Measurements from ENCODE around the gene GTSF1L.
A peak's percentile ranks its signal among the peaks of the same experiment; 100 is the strongest.

The GTSF1L gene

GRCh38 chr20:43746344-43747137 is 19.7 kb upstream of the GTSF1L start:
- no peak for DNase-seq (ENCODE audit: low read depth in 3 of 3, low spot score in 1 of 3)

- DNase-seq (ENCODE audit: low read depth in 3 of 3, low spot score in 1 of 3), result no peak
Observed at GRCh38 chr20:43744966-43745730, 18.3 kb upstream of the GTSF1L start.

GRCh38 chr20:43744151-43744611 is 17.4 kb upstream of the GTSF1L start:
- DNase-seq (ENCODE audit: low read depth in 3 of 3, low spot score in 1 of 3), result no peak

- DNase-seq (ENCODE audit: low read depth in 3 of 3, low spot score in 1 of 3), result no peak
Observed at GRCh38 chr20:43740642-43741041, 13.8 kb upstream of the GTSF1L start.

- DNase-seq (ENCODE audit: low read depth in 3 of 3, low spot score in 1 of 3), result no peak
Observed at GRCh38 chr20:43739148-43739749, 12.4 kb upstream of the GTSF1L start.

- DNase-seq (ENCODE audit: low read depth in 3 of 3, low spot score in 1 of 3), result no peak
Observed at GRCh38 chr20:43737925-43738324, 11.1 kb upstream of the GTSF1L start.

- no peak for DNase-seq (ENCODE audit: low read depth in 3 of 3, low spot score in 1 of 3)
Observed at GRCh38 chr20:43736588-43737158, 9.9 kb upstream of the GTSF1L start.

- DNase-seq (ENCODE audit: low read depth in 3 of 3, low spot score in 1 of 3), result no peak
Observed at GRCh38 chr20:43731927-43732326, 5.1 kb upstream of the GTSF1L start.

- DNase-seq (ENCODE audit: low read depth in 3 of 3, low spot score in 1 of 3), result no peak
Observed at GRCh38 chr20:43731469-43731868, 4.7 kb upstream of the GTSF1L start.

- DNase-seq (ENCODE audit: low read depth in 3 of 3, low spot score in 1 of 3), result no peak
Observed at GRCh38 chr20:43728686-43729255, 2.0 kb upstream of the GTSF1L start.

GRCh38 chr20:43727980-43728590 is 1.3 kb upstream of the GTSF1L start:
- no peak for DNase-seq (ENCODE audit: low read depth in 3 of 3, low spot score in 1 of 3)

GRCh38 chr20:43726333-43726732 is 469 bp downstream of the GTSF1L start:
- DNase-seq (ENCODE audit: low read depth in 3 of 3, low spot score in 1 of 3), result no peak

GRCh38 chr20:43725666-43726065 is 1.1 kb downstream of the GTSF1L start:
- DNase-seq (ENCODE audit: low read depth in 3 of 3, low spot score in 1 of 3), result no peak

GRCh38 chr20:43724383-43724782 is 2.4 kb downstream of the GTSF1L start:
- no peak for DNase-seq (ENCODE audit: low read depth in 3 of 3, low spot score in 1 of 3)

- no peak for DNase-seq (ENCODE audit: low read depth in 3 of 3, low spot score in 1 of 3)
Observed at GRCh38 chr20:43723735-43724134, 3.1 kb downstream of the GTSF1L start.

- no peak for DNase-seq (ENCODE audit: low read depth in 3 of 3, low spot score in 1 of 3)
Observed at GRCh38 chr20:43723186-43723585, 3.6 kb downstream of the GTSF1L start.

- peak; percentile 9 to 30 (median 11) for DNase-seq (ENCODE audit: low read depth in 3 of 3, low spot score in 1 of 3)
Observed at GRCh38 chr20:43722153-43722505, 4.7 kb downstream of the GTSF1L start.

- DNase-seq (ENCODE audit: low read depth in 3 of 3, low spot score in 1 of 3), result no peak
Observed at GRCh38 chr20:43721429-43722152, 5.2 kb downstream of the GTSF1L start.

GRCh38 chr20:43721097-43721428 is 5.7 kb downstream of the GTSF1L start:
- DNase-seq (ENCODE audit: low read depth in 3 of 3, low spot score in 1 of 3), result no peak

GRCh38 chr20:43720007-43720406 is 6.8 kb downstream of the GTSF1L start:
- no peak for DNase-seq (ENCODE audit: low read depth in 3 of 3, low spot score in 1 of 3)

All from stimulated activated CD4-positive, alpha-beta T cell treated with anti-CD3 and anti-CD28 coated beads, TNF-alpha, amount 100 ng/mL, for 1 hour (primary cell).